H1 (cell line): ENCODE data around the gene PPFIA2. TPM values are rescaled to one million over a fixed set of nuclear protein-coding genes. Genes with fewer than 3 reads are reported as not detected.

ENCODE experiments used
- CTCF ChIA-PET: fragments of 300-600 bp; sonication (Branson Sonifier 250); formaldehyde crosslinking; loops from one replicate; lab custom pipeline; 2021; ENCODE audit not compliant: partially characterized antibody; lab: Charles Lee
- POLR2A ChIA-PET: fragments of 300-600 bp; sonication (Branson Sonifier 250); formaldehyde crosslinking; loops from one replicate; lab custom pipeline; 2021; ENCODE audit warnings: inconsistent platforms; ENCODE audit not compliant: partially characterized antibody; lab: Charles Lee
- DNase-seq, 2 experiments: peaks; one replicate each; pipeline versions ENCODE4 v3.0.0 to v3.0.0-alpha.2; 2010 to 2022; ENCODE audit warnings: low spot score in 2 of 2, low read depth in 1 of 2, mixed read lengths in 1 of 2
- FAIRE-seq: peaks from 2 replicates; lab custom pipeline; 2011; peaks lifted over from hg19 to GRCh38; lab: Jason Lieb, UNC
- H2AFZ ChIP-seq: 2 replicates; pipeline ENCODE4 v1.8.1; 2012; ENCODE audit warnings: low read length, inconsistent platforms
- H2AK5ac ChIP-seq: 2 replicates; pipeline ENCODE4 v1.6.1; 2013; ENCODE audit warnings: low read depth, low read length
- H2BK120ac ChIP-seq: replicated peaks from 2 replicates; pipeline ENCODE3; 2013; ENCODE audit warnings: low read depth, low read length, inconsistent platforms
- H2BK12ac ChIP-seq: 2 replicates; pipeline ENCODE4 v1.6.1; 2013; ENCODE audit warnings: low read depth, low read length
- H2BK15ac ChIP-seq: 2 replicates; pipeline ENCODE4 v1.6.1; 2013; ENCODE audit warnings: low read length
- H2BK20ac ChIP-seq: 2 replicates; pipeline ENCODE4 v1.6.1; 2013; ENCODE audit warnings: low read length
- H2BK5ac ChIP-seq: 2 replicates; pipeline ENCODE4 v1.6.1; 2013; ENCODE audit warnings: low read depth, low read length
- H3K14ac ChIP-seq: 2 replicates; pipeline ENCODE4 v1.6.1; 2013; ENCODE audit warnings: inconsistent platforms; ENCODE audit not compliant: insufficient read length
- H3K18ac ChIP-seq: 2 replicates; pipeline ENCODE4 v1.6.1; 2013; ENCODE audit warnings: low read length; ENCODE audit errors: extremely low read depth
- H3K23ac ChIP-seq: 2 replicates; pipeline ENCODE4 v1.6.1; 2013; ENCODE audit warnings: inconsistent platforms; ENCODE audit not compliant: insufficient read length
- H3K23me2 ChIP-seq: 2 replicates; pipeline ENCODE4 v1.6.1; 2013; ENCODE audit warnings: low read depth, low read length
- H3K27ac ChIP-seq: 2 replicates; pipeline ENCODE4 v1.6.1; 2011; ENCODE audit warnings: low read depth, low read length, inconsistent platforms
- H3K27me3 ChIP-seq, 4 experiments: replicated peaks in 1 of 4; 1 replicate in 1 of 4; 2 replicates in 3 of 4; pipeline versions ENCODE4 v1.6.1 to v1.8.1; 2011 to 2013; ENCODE audit warnings: low read length in 3 of 4, mild to moderate bottlenecking in 3 of 4, inconsistent platforms in 2 of 4, mixed read lengths in 2 of 4, moderate library complexity in 1 of 4; ENCODE audit not compliant: control insufficient read depth in 3 of 4, insufficient read depth in 3 of 4; ENCODE audit errors: extremely low read depth in 1 of 4
- H3K36me3 ChIP-seq, 4 experiments: 2 replicates each; pipeline versions ENCODE4 v1.6.1 to v1.8.1; 2011 to 2013; ENCODE audit warnings: mild to moderate bottlenecking in 4 of 4, low read length in 3 of 4, moderate library complexity in 2 of 4, control low read depth in 1 of 4, inconsistent platforms in 1 of 4; ENCODE audit not compliant: insufficient read depth in 4 of 4, control insufficient read depth in 2 of 4
- H3K4ac ChIP-seq: replicated peaks from 2 replicates; pipeline ENCODE3; 2013; ENCODE audit warnings: low read length, low read depth, mixed read lengths, inconsistent platforms; ENCODE audit not compliant: insufficient read length
- H3K4me1 ChIP-seq, 4 experiments: replicated peaks in 1 of 4; 1 replicate in 1 of 4; 2 replicates in 3 of 4; pipeline versions ENCODE4 v1.6.1 to v1.8.1; 2011 to 2013; ENCODE audit warnings: low read length in 3 of 4, inconsistent platforms in 2 of 4, mixed read lengths in 1 of 4; ENCODE audit not compliant: insufficient read depth in 4 of 4, control insufficient read depth in 3 of 4
- H3K4me2 ChIP-seq, 2 experiments: 2 replicates each; pipeline versions ENCODE4 v1.6.1 to v1.8.1; 2011 to 2013; ENCODE audit warnings: low read depth in 2 of 2, low read length in 2 of 2, control low read depth in 1 of 2, inconsistent platforms in 1 of 2, mild to moderate bottlenecking in 1 of 2; ENCODE audit not compliant: insufficient read depth in 1 of 2
- H3K4me3 ChIP-seq, 4 experiments: fragments of 200-600, 300-600 bp in 1 of 4; sonication (generic), shearing (Covaris generic), sonication (Bioruptor Twin) in 1 of 4; 2 replicates each; pipeline versions ENCODE4 v1.5.1 to v1.8.1; 2011 to 2016; ENCODE audit warnings: low read length in 4 of 4, low read depth in 3 of 4, control low read depth in 2 of 4, inconsistent platforms in 2 of 4, mild to moderate bottlenecking in 2 of 4, mixed read lengths in 1 of 4, moderate library complexity in 1 of 4; ENCODE audit not compliant: insufficient read depth in 2 of 4; ENCODE audit errors: extremely low read depth in 1 of 4
- H3K56ac ChIP-seq: replicated peaks from 2 replicates; pipeline ENCODE3; 2013; ENCODE audit warnings: low read depth, mild to moderate bottlenecking, mixed read lengths, low read length, inconsistent platforms; ENCODE audit not compliant: insufficient read length
- H3K79me1 ChIP-seq: 2 replicates; pipeline ENCODE4 v1.6.1; 2013; ENCODE audit warnings: low read depth, low read length, control low read depth
- H3K79me2 ChIP-seq, 2 experiments: 2 replicates each; pipeline versions ENCODE4 v1.6.1 to v1.8.1; 2012 to 2013; ENCODE audit warnings: low read length in 2 of 2, mild to moderate bottlenecking in 2 of 2, inconsistent platforms in 1 of 2; ENCODE audit not compliant: insufficient read depth in 2 of 2, control insufficient read depth in 1 of 2
- H3K9ac ChIP-seq, 4 experiments: replicated peaks in 1 of 4; 1 replicate in 1 of 4; 2 replicates in 3 of 4; pipeline versions ENCODE4 v1.6.1 to v1.8.1; 2011 to 2013; ENCODE audit warnings: low read depth in 3 of 4, low read length in 3 of 4, control low read depth in 2 of 4, mild to moderate bottlenecking in 2 of 4, moderate library complexity in 2 of 4, inconsistent platforms in 1 of 4; ENCODE audit errors: extremely low read depth in 1 of 4
- H3K9me3 ChIP-seq, 2 experiments: 2 replicates each; pipeline versions ENCODE4 v1.6.1 to v1.8.1; 2012 to 2013; ENCODE audit warnings: mild to moderate bottlenecking in 2 of 2, moderate library complexity in 2 of 2, control low read depth in 1 of 2, inconsistent platforms in 1 of 2, low read depth in 1 of 2, low read length in 1 of 2, mixed read lengths in 1 of 2; ENCODE audit not compliant: insufficient read depth in 2 of 2
- H4K20me1 ChIP-seq, 2 experiments: replicated peaks in 1 of 2; 2 replicates each; pipeline versions ENCODE3 to v1.8.1; 2011 to 2013; ENCODE audit warnings: inconsistent platforms in 2 of 2, low read length in 2 of 2, mild to moderate bottlenecking in 1 of 2; ENCODE audit not compliant: insufficient read depth in 2 of 2, control insufficient read depth in 1 of 2
- H4K5ac ChIP-seq: 2 replicates; pipeline ENCODE4 v1.6.1; 2013; ENCODE audit warnings: low read length, low read depth, mixed read lengths, inconsistent platforms; ENCODE audit not compliant: insufficient read length
- H4K8ac ChIP-seq: 2 replicates; pipeline ENCODE4 v1.8.0; 2013; ENCODE audit warnings: mild to moderate bottlenecking, moderate library complexity, low read length, inconsistent platforms; ENCODE audit not compliant: insufficient read depth; ENCODE audit errors: extremely low read depth
- H4K91ac ChIP-seq: replicated peaks from 2 replicates; pipeline ENCODE3; 2013; ENCODE audit warnings: low read length, mixed read lengths, inconsistent platforms; ENCODE audit not compliant: insufficient read length
- FOSL1 ChIP-seq: IDR thresholded peaks from 2 replicates; pipeline ENCODE4 v1.6.1; 2011; ENCODE audit warnings: mild to moderate bottlenecking, low read depth, low read length, moderate library complexity; ENCODE audit not compliant: insufficient read depth
- HDAC2 ChIP-seq, 2 experiments: fragments of 300-600 bp in 1 of 2; sonication (generic) in 1 of 2; IDR thresholded peaks; 2 replicates each; pipeline ENCODE4 v1.6.1; 2011 to 2012; ENCODE audit warnings: low read depth in 2 of 2, low read length in 2 of 2, mild to moderate bottlenecking in 2 of 2, moderate library complexity in 2 of 2, borderline replicate concordance in 1 of 2, inconsistent platforms in 1 of 2
- JUN ChIP-seq: IDR thresholded peaks from 2 replicates; pipeline ENCODE4 v1.6.1; 2011; ENCODE audit warnings: low read depth, mild to moderate bottlenecking, improper control_type of control experiment, low read length
- RXRA ChIP-seq: IDR thresholded peaks from 2 replicates; pipeline ENCODE4 v1.6.1; 2011; ENCODE audit warnings: low read depth, mild to moderate bottlenecking, low read length, moderate library complexity; ENCODE audit not compliant: insufficient read depth
- SAP30 ChIP-seq: fragments of 300-600 bp; sonication (generic); IDR thresholded peaks from 2 replicates; pipeline ENCODE4 v1.7.1; 2012; ENCODE audit warnings: low read length, moderate library complexity, mild to moderate bottlenecking, inconsistent platforms; ENCODE audit not compliant: insufficient read depth, insufficient replicate concordance
- SIRT6 ChIP-seq: IDR thresholded peaks from one replicate; pipeline ENCODE4 v1.7.1; 2012; ENCODE audit warnings: low read length, inconsistent platforms
- SIX5 ChIP-seq: IDR thresholded peaks from 2 replicates; pipeline ENCODE4 v1.6.1; 2011; ENCODE audit warnings: mild to moderate bottlenecking, low read depth, low read length
- SP1 ChIP-seq: IDR thresholded peaks from 2 replicates; pipeline ENCODE4 v1.6.1; 2011; ENCODE audit warnings: low read depth, low read length
- SUZ12 ChIP-seq: fragments of 200-600 bp; sonication (generic); IDR thresholded peaks from 2 replicates; pipeline ENCODE4 v1.6.1; 2012; ENCODE audit warnings: mild to moderate bottlenecking, inconsistent platforms, low read length, moderate library complexity, mixed read lengths
- TEAD4 ChIP-seq: IDR thresholded peaks from 2 replicates; pipeline ENCODE4 v1.6.1; 2012; ENCODE audit warnings: low read depth, low read length, inconsistent platforms, mixed read lengths
- ZNF274 ChIP-seq: IDR thresholded peaks from 2 replicates; pipeline ENCODE4 v1.7.0; 2012; ENCODE audit warnings: low read length, borderline replicate concordance; ENCODE audit errors: extremely low read depth
- WGBS, 2 experiments: shearing (Covaris generic) in 1 of 2; methylation state at CpG; one replicate each; pipeline versions ENCODE4 v1.1.6 to v1.1.7; 2013 to 2015; ENCODE audit warnings: low lambda C conversion rate in 2 of 2, mixed read lengths in 2 of 2, inconsistent platforms in 1 of 2, low coverage in 1 of 2, missing lambda C conversion rate in 1 of 2; ENCODE audit not compliant: insufficient replicate concordance in 2 of 2, insufficient coverage in 1 of 2, insufficient read length in 1 of 2; ENCODE audit errors: extremely low coverage in 1 of 2, missing lambda C conversion rate in 1 of 2; 5-methylcytosine and 5-hydroxymethylcytosine counted together
- polyA plus RNA-seq, 7 experiments: library from polyadenylated mRNA; depleted of rRNA in 3 of 7; stranded (reverse) in 5 of 7; unstranded in 2 of 7; fragments of >200 nt in 5 of 7; fragments of 200-250 nt in 2 of 7; gene quantifications; 1 replicate in 5 of 7; 2 replicates in 1 of 7; 4 replicates in 1 of 7; pipeline versions ENCODE4 v1.2.1 to v1.2.3, GENCODE V29; 2011 to 2013; ENCODE audit warnings: missing spikeins in 2 of 7, mixed read lengths in 2 of 7
- total RNA-seq: library from RNA; stranded (reverse); fragmentation: NEBNext Ultra II Directional; extraction: Animal tissue kit (Norgen Biotek cat#: 25700); gene quantifications from 2 replicates; pipeline ENCODE4 v1.2.1, GENCODE V29; 2021
- TF ChIP-seq, protein P1 (sequence below): IDR thresholded peaks from 2 replicates; pipeline ENCODE4 v1.6.1; 2011; ENCODE audit warnings: low read depth, mild to moderate bottlenecking, low read length; ENCODE audit not compliant: insufficient read depth
- TF ChIP-seq, protein P2 (sequence below): IDR thresholded peaks from 2 replicates; pipeline ENCODE4 v1.6.1; 2011; ENCODE audit warnings: low read length, improper control_type of control experiment

PPFIA2 gene
- total and polyA plus RNA-seq, 2 of the 8 experiments (the other 6 are each of a cell fraction or from before 2014, with no cell fraction given), result 1.2 to 1.8 TPM

DNA sequence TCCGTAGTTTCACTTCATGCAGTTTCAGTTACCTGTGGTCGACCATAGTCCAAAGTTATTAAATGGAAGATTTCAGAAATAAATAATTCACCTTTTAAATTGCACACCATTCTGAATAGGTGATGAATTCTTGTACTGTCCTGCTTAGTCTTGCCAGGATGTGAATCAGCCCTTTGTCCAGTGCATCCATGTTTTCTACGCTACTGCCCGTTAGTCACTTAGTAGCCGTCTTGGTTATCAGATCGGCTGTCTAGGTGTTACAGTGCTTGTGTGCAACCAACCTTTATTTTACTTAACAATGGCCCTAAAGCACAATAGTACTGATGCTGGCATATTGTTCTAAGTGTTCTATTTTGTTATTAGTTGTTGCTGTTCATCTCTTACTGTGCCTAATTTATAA, 534.5 kb downstream of the PPFIA2 start:
- Histone ChIP-seq H3K27me3 (no peaks in the 10 kb centered on the region), H3K9me3 (no peaks in the 10 kb centered on the region), H3K4me3 (no peak overlapping the region), H3K14ac (no peak overlapping the region), H4K20me1 (no peaks in the 10 kb centered on the region), H2AFZ (no peak overlapping the region), H3K18ac (no peak overlapping the region), H2BK15ac (no peak overlapping the region), H4K91ac (no peak overlapping the region), H3K79me2 (no peaks in the 10 kb centered on the region), H3K9ac (no peak overlapping the region), H3K79me1 (no peaks in the 10 kb centered on the region), H3K4me1 (peaks cover 0 to 2% (median under 1%) of the 10 kb centered on the region in 4 experiments; a peak in 2 of 7 replicates), H3K56ac (no peak overlapping the region), H4K8ac (no peak overlapping the region), H2BK12ac (no peak overlapping the region), H3K4me2 (no peak overlapping the region), H4K5ac (no peak overlapping the region), H3K36me3 (no peaks in the 10 kb centered on the region), H2BK120ac (no peak overlapping the region), H2BK20ac (no peak overlapping the region), H3K4ac (no peak overlapping the region), H3K23ac (no peak overlapping the region), H2BK5ac (no peak overlapping the region), H3K27ac (no peak overlapping the region), H3K23me2 (no peaks in the 10 kb centered on the region), H2AK5ac (no peak overlapping the region)
- ChIA-PET CTCF (no interaction called here), POLR2A (no interaction called here)
- no peak for DNase-seq
- FAIRE-seq, result no peak
- WGBS, 2 experiments, result 95% methylated on average over 6 of the region's 6 CpGs; no CpG with 5 or more reads in 1 of the 2 experiments
- TF ChIP-seq, protein P1, sequence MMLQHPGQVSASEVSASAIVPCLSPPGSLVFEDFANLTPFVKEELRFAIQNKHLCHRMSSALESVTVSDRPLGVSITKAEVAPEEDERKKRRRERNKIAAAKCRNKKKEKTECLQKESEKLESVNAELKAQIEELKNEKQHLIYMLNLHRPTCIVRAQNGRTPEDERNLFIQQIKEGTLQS, result no peak
- TF ChIP-seq, protein P2, sequence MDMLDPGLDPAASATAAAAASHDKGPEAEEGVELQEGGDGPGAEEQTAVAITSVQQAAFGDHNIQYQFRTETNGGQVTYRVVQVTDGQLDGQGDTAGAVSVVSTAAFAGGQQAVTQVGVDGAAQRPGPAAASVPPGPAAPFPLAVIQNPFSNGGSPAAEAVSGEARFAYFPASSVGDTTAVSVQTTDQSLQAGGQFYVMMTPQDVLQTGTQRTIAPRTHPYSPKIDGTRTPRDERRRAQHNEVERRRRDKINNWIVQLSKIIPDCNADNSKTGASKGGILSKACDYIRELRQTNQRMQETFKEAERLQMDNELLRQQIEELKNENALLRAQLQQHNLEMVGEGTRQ, result no peak
- TF ChIP-seq SIRT6 (no peak), SP1 (no peak), HDAC2 (IDR thresholded peaks at IDR 0.05; ENCODE audit: borderline replicate concordance in 1 of 2, low read depth in 2 of 2, low read length in 2 of 2) (no peak), SIX5 (no peak), ZNF274 (no peak), JUN (no peak), SUZ12 (no peak), RXRA (no peak), SAP30 (no peak), TEAD4 (no peak), FOSL1 (no peak)
